ENCODE data around the gene CPSF4.
"Not testable (repeated sequence)": the region's sequence is repeated elsewhere in the genome, so short reads cannot be mapped to it uniquely, and the experiment has no call there.

Gene CPSF4

DNA sequence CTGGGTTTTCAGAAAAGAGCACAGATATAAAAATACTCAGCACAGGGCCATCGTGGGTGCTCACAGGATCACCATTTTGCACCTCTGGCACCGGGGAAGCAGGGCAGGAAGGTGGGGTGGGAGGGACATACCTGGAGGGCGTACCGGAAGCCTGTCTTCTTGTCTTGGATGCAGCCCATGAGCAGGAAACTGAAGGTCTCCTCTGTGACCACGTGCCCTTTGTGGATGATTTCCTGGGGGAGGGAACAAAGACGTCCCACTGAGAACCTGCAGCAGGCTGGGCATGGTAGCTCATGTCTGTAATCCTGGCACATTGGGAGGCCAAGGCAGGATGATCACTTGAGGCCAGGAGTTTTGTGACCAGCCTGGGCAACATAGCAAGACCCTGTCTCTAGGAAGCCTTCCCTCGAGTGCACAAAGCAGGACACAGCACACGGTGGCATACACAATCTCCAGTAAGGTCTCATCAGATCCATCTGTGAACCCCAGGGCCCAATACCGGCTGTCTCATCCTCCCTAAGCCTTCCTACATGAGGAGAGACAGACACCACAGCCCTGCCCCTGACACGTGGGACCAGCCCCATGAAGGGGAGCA, 9.7 kb upstream of the CPSF4 start:
- no peak overlapping the region for H3K4me3 ChIP-seq (ENCODE audit: low read depth, low read length)
- TF ChIP-seq, protein P1, sequence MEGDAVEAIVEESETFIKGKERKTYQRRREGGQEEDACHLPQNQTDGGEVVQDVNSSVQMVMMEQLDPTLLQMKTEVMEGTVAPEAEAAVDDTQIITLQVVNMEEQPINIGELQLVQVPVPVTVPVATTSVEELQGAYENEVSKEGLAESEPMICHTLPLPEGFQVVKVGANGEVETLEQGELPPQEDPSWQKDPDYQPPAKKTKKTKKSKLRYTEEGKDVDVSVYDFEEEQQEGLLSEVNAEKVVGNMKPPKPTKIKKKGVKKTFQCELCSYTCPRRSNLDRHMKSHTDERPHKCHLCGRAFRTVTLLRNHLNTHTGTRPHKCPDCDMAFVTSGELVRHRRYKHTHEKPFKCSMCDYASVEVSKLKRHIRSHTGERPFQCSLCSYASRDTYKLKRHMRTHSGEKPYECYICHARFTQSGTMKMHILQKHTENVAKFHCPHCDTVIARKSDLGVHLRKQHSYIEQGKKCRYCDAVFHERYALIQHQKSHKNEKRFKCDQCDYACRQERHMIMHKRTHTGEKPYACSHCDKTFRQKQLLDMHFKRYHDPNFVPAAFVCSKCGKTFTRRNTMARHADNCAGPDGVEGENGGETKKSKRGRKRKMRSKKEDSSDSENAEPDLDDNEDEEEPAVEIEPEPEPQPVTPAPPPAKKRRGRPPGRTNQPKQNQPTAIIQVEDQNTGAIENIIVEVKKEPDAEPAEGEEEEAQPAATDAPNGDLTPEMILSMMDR (IDR thresholded peaks at IDR 0.05; ENCODE audit: insufficient read depth, low read depth, low read length, missing control alignments): no peak
- no peak for DNase-seq (ENCODE audit: low read depth)

DNA sequence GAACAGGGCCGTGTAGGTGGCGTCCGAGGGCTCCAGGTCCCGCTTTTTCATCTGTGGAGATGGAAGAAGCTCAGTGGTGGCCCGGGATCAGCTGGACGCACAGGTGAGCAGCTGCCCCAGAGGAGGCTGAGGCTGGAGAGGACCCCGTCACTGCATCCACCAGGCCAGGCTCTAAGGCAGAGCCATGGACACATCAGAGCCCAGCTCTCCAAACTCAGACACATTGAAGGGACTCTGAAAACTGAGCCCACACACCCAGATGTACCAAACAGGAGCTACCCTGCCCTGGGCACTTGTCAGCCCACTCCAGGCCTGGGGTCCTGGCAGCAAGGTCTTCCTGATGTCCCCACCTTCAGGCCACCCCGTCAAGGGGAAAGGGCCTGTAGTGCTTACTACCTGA, 9.0 kb upstream of the CPSF4 start:
- no peak for DNase-seq (ENCODE audit: low read depth)
- TF ChIP-seq, protein P1 (IDR thresholded peaks at IDR 0.05; ENCODE audit: insufficient read depth, low read depth, low read length, missing control alignments): no peak
- H3K4me3 ChIP-seq (ENCODE audit: low read depth, low read length): no peak overlapping the region

DNA sequence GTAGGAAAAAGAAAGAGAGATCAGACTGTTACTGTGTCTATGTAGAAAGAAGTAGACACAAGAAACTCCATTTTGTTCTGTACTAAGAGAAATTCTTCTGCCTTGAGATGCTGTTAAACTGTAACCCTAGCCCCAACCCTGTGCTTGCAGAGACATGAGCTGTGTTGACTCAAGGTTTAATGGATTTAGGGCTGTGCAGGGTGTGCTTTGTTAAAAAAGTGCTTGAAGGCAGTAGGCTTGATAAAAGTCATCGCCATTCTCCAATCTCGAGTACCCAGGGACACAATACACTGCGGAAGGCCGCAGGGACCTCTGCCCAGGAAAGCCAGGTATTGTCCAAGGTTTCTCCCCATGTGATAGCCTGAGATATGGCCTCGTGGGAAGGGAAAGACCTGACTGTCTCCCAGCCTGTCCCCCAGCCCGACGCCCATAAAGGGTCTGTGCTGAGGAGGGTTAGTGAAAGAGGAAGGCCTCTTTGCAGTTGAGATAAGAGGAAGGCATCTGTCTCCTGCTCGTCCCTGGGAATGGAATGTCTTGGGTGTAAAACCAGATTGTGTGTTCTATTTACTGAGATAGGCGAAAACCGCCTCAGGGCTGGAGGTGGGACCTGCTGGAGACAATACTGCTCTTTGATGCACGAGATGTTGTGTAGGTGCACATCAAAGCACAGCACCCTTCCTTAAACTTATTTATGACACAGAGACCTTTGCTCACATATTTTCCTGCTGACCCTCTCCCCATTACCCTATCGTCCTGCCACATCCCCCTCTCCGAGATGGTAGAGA, 6.8 kb upstream of the CPSF4 start:
- not testable (repeated sequence) for H3K4me3 ChIP-seq (ENCODE audit: low read depth, low read length); DNase-seq (ENCODE audit: low read depth)

DNA sequence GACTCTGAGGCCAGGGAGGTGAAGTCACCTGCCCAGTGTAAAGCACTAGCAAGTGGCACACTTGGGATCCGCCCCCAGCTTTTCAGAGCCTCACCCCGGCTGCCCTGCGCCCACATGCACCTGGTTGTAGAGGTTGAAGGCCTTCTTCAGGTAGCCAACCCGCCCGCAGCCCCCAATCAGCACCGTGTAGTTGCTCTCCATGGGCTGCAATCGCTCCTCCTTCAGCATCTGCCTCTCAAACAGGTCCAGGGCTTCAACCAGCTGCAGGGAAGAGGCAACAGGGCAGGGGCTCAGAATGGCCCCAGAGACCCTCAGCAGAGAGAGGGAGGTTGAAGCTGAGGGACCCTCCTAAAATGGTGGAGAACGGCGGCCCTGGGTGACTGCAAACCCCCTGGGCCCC, 5.6 kb upstream of the CPSF4 start:
- no peak for DNase-seq (ENCODE audit: low read depth)
- H3K4me3 ChIP-seq (ENCODE audit: low read depth, low read length): no peak overlapping the region
- TF ChIP-seq, protein P1 (IDR thresholded peaks at IDR 0.05; ENCODE audit: insufficient read depth, low read depth, low read length, missing control alignments): no peak

DNA sequence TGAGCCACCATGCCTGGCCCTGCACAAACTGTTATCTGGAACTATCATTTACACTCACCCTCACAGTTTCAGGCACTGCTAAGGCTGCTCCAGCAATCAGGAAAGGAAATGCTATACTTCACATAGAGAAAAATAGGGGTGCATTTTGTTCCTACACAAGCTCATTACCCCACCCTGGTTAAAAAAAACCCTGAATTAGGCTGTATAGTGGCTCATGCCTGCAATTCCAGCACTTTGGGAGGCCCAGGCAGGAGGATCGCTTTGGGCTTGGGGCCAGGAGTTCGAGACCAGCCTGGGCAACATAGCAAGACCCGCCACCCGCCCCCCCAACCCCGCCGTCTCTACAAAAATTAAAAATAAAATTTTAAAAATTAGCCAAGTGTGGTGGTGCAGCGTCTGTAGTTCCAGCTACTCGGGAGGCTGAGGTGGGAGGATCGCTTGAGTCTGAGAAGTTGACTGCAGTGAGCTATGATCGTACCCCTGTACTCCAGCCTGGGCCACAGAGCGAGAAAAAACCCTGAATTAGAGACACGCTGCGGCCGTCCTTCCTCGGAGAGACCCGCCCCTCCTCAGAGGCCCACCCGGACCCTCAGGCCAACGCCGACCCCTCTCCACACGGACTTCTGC, 684 bp upstream of the CPSF4 start:
- DNase-seq (ENCODE audit: low read depth): no peak
- TF ChIP-seq, protein P1 (IDR thresholded peaks at IDR 0.05; ENCODE audit: insufficient read depth, low read depth, low read length, missing control alignments): no peak
- peak overlapping the region; percentile 95 for H3K4me3 ChIP-seq (ENCODE audit: low read depth, low read length)

DNA sequence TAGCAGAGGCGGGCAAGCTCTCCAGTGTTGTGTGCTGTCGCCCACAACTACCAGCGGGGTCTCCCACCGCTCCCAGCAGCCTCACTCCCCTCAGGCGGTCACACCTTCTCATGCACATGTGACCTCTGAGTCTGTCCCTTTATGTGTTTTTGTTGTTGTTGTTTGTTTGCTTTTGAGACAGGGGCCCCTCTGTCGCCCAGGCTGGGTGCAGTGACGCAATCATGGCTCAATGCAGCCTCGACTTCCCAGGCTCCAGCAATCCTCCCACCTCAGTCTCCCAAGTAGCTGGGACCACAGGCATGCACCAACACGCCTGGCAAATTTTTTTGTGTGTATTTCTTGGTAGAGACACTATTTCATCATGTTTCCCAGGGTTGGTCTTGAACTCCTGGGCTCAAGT, 1.5 kb downstream of the CPSF4 start:
- TF ChIP-seq, protein P1 (IDR thresholded peaks at IDR 0.05; ENCODE audit: insufficient read depth, low read depth, low read length, missing control alignments): no peak
- DNase-seq (ENCODE audit: low read depth): no peak
- peak overlapping the region; percentile 95 for H3K4me3 ChIP-seq (ENCODE audit: low read depth, low read length)

DNA sequence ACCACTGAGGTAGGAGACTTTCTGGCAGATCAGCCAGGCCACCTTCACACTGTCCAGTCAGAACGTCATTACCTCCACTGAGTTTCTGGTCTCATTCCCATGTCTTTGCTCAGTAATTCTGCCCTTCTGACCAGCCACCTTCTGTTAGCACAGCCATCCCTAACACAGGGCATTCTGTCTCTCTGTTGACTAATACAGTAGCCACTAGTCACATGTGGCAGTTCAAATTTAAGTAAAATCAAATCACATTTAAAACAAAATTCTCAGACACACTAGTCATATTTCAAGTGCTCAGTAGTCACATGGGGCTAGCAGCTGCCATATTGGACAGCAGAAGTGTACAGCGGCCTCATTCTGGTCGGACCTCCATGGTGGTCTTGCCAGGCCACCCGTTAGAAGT, 7.4 kb downstream of the CPSF4 start:
- TF ChIP-seq, protein P1 (IDR thresholded peaks at IDR 0.05; ENCODE audit: insufficient read depth, low read depth, low read length, missing control alignments): no peak
- DNase-seq (ENCODE audit: low read depth): no peak
- H3K4me3 ChIP-seq (ENCODE audit: low read depth, low read length): no peak overlapping the region

Measured in GM12865 (cell line).